HG03196 (cell line): ENCODE data around the gene ZBTB43.
"Not testable (repeated sequence)": the region's sequence is repeated elsewhere in the genome, so short reads cannot be mapped to it uniquely, and the experiment has no call there.

Experiments
- ATAC-seq: cut with Tn5 transposase; IDR thresholded peaks from one replicate; pipeline ENCODE4 v1.9.1; 2021; ENCODE audit not compliant: unreplicated experiment

ZBTB43 gene, protein sequence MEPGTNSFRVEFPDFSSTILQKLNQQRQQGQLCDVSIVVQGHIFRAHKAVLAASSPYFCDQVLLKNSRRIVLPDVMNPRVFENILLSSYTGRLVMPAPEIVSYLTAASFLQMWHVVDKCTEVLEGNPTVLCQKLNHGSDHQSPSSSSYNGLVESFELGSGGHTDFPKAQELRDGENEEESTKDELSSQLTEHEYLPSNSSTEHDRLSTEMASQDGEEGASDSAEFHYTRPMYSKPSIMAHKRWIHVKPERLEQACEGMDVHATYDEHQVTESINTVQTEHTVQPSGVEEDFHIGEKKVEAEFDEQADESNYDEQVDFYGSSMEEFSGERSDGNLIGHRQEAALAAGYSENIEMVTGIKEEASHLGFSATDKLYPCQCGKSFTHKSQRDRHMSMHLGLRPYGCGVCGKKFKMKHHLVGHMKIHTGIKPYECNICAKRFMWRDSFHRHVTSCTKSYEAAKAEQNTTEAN

DNA sequence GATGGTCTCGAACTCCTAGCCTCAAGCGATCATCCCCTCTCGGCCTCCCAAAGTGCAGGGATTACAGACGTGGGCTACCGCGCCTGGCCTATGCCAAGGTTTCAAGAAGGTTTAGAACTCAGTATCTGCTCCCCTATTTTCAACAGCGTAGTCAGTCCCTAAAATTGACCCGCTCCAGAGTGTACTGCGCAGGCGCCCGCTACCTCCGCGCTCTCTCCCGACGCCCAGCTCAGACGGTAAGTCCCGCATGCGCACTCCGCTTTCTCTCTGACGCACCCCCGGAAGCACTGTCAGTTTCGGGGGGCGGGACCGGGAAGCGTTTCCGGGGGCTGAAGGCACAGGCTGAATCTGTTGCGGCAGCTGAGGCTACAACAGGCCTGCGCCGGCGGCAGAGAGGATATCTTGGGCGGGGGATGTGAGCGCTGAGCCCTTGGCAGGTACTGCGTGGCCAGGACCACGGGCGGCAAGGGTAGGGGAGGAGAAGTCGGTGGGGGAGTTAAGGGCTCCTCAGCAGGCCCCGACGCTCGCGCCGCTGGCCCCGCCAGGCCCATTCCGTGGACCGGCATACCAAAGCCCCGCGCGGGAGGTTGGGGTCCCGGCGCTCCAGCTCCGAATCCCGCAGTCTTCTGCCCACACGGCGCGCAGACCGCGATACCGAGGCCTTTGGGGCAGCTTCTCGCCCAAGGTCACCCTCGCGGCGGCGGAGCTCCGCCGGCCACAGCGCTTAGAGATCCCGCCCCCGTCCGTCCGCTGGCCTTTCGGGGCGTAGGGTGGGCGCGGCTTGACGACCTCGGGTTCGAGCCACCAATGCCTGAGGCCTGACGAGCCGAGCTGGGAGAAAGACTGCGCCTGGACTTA, at the start of gene ZBTB43:
TSS of gene ZBTB43 (plus strand) at position 345 of the 858 bp plus-strand sequence. CDS start 27,470 bp downstream, outside the sequence.
- ATAC-seq: peak; percentile 71

DNA sequence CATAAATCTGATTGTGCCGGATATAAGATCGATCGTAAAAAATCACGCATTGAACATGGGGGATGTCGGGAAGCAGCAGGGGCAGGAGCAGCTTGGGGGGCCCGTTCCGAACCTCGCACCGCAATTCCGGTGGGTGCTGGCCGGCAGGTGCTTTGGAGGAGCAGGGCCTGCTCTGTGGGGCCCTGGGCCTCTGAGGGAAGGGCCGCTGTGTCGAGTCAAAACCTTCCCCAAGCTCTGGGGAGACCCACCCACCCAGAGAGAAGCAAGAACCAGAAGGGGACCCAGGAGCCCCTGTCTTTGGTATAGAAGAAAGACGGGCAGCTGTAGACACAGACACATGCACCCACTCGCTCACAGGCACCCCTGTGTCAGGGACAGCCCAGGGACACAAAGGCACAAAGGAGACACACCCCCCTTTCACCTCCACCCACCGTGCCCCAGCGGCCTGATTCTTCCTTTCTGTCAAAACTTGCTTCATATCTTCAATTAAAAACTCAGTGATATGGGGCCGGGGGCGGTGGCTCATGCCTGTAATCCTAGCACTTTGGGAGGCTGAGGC, 49.4 kb upstream of the ZBTB43 start:
- ATAC-seq: no peak

DNA sequence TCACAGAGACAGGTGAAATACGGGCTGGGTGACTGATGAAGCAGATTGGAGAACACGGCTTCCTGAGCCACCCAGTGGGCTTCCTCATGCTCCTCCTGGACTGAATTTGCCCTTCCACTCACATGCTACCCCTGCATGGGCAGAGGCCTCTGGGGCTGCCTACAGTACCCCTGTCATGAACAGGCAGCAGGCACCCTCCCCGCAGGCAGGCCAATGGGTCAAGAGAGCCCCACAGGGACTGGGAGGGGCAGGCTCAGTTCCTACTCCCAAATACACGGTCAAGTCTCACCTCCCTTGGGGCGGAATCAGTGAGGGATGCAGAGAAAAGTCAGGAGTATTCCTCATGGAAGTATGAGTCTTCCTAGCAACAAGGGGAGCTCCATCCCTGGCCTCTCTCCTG, 48.6 kb upstream of the ZBTB43 start:
- no peak for ATAC-seq

DNA sequence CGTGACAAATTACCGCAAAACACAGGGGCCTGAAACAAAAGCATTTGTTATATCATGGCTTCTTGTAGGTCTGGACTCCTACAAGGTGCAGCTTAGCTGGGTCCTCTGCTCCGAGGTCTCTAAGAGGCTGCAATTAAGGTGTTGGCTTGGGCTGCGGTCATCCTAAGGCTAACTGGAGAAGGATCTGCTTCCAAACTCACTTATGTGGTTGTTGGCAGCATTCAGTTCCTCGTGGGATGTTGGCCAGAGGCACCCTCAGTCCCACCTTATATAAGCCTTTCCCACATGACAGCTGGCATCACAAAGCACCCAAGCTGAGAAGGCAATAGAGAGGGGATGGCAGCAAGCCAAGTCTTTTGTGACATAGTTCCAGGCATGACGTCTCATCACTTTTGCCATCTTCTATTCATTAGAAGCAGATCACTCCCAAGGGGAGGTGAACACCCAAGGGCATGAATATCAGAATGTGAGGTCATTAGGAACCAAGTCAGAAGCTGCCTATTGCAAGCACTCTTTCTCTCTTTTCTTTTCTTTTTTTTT, 47.9 kb upstream of the ZBTB43 start:
- no peak for ATAC-seq

DNA sequence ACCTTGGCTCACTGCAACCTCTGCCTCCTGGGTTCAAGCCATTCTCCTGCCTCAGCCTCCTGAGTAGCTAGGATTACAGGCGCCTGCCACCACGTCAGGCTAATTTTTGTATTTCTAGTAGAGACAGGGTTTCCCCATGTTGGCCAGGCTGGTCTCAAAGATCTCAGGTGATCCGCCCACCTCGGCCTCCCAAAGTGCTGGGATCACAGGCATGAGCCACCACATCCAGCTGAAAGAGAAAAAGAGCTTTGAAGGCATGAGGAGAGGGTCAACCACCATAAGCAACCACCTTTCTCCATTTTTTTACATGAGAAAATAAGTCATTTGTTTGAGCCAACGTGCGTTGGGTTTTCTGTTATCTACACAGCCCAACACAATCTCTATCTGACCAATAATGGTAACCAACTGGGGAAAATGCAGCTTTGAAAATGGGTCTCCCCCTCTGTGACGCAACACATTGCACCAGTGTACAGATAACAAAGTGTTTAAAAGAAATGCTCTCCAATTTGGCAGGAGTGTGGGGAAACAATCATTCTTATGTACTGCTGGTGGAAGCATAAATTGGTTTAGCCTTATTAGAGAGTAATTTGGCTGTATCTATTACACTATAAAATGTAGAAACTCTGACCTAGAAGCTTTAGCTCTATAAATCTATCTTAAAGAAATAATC, 45.8 kb upstream of the ZBTB43 start:
- no peak for ATAC-seq

DNA sequence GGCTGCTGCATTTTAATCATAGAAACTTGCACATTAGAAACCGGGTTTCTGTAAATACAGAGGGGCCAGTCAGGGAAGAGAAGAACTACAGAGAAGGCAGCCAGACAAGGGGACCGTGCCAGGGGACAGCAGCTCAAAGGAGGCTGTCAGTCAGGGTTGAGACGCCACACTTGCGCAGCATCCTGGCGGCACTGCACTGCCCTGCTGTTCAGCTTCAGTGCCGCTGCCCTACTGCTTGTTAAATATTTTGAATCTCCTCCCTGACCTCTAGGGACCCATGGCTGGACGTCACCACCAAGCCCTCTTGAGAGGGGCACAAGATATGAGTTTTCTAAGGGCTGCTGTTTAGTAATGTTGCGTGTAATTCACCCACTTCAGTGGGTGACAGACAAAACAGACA, 43.6 kb upstream of the ZBTB43 start:
- ATAC-seq: no peak

DNA sequence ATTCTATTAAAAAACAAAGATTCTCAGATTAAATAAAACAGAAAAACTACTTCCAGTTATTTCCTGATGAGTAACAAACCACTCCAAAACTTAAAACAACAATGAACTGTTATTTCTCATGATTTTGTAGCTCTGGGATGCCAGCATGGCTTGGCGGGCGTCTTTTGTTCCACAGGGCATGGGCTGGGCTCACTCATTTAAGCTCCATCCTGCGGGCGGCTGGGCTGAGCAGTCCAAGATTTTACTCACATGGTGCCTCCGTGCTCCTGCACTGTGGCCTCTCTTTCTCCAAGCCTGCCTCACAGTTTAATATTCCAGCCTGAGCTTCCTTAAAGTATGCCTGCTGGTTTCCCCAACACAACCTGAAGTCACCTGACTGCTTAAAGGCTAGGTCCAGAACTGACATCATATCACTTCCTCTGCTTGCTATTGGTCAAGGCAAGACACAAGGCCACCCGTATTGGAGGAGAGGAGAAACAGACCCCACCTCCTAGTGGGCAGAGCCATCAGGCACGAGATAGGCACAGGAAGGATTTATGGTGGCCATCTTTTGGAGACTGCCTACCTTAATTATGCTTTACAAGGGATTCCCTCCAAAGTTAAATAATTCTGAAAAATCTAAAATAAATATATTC, 41.6 kb upstream of the ZBTB43 start:
- ATAC-seq: no peak

DNA sequence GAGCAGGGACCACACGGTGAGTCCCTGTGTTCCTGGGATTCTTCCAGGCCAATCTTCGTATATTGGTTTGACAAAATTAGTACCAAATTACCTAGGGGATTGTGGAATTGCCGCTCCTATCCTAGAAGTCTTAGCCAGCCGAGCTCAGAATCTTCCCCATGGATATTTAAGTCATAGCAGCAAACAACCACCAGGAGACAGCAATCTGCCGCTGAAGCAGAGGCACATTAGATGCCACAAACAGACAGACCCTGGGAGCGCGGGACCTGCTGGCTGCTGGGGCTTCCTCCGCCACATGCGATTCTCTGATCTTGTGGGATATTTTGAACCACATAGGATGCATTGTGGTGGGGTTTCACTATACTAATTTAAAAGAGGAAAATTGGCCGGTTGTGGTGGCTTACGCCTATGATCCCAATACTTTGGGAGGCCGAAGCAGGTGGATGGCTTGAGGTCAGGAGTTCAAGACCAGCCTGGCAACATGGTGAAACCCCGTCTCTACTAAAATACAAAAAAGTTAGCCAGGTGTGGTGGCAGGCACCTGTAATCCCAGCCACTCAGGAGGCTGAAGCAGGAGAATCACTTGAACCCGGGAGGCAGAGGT, 31.7 kb upstream of the ZBTB43 start:
- no peak for ATAC-seq

DNA sequence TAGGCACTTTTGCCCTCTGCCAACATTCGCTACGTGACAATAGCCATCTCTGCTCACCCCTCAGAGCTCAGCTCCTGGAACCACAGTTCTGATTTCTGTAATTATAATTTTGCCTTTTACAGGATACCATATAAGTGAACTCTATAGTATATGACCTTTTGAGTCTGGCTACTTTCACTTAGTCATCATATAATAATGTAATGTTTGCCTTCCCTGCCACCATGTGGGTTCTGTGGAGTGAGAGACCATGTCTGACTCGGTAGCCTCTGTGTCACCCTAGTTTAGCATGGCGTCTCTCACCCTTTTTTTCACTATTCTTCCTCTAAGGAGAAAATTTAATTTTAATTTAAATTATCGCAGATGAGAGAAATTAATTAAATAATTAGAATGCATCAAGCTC, 28.9 kb upstream of the ZBTB43 start:
- ATAC-seq: no peak

DNA sequence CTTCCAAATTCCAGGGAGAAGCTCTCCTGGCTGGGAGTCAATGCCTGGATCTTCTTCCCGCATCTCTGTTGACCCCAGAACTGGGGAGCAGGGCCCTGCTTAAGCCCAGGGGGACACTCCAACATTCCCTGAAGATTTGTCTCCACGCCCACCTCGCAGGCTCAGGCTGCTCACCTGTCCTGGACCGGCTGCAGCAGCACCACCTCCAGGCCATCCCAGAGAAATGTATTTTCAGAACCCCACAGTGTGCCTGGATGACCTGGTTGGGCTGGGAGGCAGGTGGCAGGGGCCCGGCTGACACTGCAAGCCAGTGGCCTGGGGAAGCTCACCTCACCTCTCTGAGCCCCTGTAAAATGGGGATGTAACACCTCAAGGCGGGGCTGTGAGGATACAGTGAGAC, 27.1 kb upstream of the ZBTB43 start:
- no peak for ATAC-seq

DNA sequence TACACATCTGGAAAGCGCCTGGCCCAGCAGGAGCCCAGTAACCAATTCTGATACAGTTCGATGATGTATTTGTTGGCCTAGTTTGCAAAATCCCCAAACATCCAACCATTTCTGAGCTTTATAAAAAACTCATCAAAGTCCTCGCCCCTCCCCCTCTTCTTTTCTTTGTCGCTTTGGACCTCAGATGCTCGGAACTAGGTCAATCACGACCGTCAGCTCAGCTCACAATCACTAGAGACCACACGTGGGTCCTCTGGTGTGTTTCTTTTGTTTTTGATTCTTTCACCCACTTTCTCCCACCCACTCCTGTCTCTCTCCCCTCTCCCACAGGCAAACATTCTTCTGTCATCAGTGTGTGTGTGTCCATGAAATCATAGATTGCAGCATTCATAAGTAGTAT, 26.7 kb upstream of the ZBTB43 start:
- no peak for ATAC-seq

DNA sequence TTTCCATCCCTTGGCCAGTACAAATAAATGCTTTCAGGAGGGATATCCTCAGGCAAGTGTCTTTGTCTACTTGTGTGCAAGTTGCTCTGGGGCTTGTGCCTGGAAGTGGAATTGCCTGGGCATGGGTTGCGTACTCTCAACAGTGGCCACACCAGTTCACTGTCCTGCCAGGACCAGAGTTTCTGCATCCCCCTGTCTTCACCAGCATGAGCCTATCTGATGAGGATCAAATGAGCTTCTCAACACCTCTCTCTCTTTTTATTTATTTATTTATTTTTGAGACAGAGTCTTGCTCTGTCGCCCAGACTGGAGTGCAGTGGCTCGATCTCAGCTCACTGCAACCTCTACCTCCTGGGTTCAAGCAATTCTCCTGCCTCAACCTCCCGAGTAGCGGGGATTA, 26.1 kb upstream of the ZBTB43 start:
- ATAC-seq: not testable (repeated sequence)

DNA sequence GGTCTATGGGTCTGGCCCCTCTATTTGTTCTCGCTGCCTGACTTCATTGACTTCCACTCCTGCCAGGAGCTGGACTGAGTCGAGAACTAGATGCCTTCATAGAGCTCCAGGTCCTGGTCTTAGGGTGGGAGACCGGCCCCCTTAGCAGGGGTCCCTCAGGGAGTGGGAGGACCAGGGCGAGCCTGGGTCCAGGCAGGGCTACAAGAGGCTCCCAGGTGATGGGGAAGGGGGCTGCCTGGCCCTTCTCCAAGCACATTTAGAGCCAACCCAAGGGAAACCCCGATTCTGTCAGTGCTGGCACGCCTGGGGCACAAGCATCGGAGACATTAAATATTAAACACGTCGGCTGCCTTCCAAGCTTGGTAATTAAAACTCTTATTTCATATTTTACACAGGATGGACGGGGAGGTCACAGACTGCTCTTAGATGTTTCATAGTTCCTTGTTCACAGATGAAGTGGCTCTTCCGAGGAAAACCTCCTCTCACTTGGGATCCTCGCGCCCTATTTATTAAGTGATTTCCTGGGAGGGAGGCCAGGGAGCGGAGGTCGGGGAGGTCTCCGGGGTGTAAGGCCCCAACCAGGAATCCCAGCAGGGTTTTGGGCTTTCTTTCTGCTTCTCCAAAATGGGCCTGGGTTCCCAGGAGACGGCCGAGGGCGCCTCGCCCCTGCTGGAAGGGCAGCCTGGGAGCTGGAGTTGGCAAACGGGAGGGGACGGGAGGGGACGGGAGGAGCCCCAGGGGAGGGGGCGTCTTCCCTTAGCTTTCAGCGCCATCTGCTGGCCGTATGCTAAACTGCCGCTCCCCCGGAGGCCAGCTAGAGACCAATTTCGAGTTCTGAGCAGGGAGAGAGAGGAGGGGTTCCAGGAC, 23.4 kb upstream of the ZBTB43 start:
- no peak for ATAC-seq

DNA sequence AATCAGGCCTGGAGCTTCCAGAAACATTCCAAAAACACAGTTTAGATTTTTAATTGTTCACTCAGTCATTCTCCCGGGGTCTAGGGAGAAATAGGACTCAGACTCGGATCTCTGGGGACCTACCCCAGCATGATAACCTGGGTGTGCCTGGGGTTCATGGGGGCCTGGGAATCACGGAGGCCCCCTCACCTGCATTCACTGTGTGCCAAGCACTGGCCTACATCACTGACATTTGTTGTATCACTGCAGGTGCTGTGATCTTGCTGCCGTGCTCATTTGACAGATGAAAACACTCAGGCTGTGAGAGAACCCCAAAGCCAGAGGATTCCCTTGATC, 22.8 kb upstream of the ZBTB43 start:
- no peak for ATAC-seq

DNA sequence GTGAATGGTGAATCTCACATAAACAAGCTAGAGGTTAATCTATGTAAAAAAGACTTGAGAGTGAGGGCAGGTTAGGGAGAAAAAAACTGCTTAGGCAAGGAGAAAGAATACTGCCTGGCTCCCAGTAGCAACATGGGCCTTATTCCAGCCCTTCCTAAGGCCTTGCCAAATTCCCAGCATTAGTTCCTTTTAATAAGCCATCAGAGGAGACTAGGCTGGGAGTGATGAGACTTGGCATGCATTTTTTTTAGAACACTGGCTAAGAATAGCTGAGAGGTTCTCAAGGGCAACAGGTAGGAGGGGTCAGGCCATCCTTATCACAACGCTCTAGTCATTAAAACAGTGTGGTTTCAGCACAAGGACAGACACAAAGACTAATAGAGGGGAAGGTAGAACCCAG, 20.9 kb upstream of the ZBTB43 start:
- ATAC-seq: no peak

DNA sequence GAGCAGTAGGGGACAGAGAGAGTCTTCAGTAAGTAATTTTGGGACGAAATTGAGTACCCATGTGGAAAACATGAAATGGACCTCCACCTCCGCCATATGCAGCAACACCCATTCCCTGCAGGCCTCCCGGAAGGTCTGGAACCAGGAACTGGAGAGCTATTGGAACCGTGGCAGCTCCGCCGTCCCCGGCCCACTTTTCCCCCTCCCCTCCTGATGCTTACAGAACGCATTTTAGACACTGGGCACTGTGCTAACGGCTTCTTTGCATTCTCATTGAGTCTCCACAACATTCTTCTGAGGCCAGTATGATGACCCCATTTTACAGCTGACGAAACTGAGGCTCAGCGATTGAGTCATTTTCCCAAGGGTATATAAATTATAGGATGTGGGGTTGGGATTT, 20.4 kb upstream of the ZBTB43 start:
- no peak for ATAC-seq

DNA sequence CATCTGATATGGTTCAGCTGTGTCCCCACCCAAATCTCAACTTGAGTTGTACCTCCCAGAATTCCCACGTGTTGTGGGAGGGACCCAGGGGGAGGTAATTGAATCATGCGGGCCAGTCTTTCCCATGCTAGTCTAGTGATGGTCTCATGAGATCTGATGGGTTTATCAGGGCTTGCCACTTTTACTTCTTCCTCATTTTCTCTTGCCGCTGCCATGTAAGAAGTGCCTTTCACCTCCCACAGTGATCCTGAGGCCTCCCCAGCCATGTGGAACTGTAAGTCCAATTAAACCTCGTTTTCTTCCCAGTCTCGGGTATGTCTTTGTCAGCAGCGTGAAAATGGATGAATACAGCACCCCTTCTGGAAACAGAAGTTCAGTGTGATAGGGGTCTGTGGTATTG, 20.0 kb upstream of the ZBTB43 start:
- not testable (repeated sequence) for ATAC-seq

DNA sequence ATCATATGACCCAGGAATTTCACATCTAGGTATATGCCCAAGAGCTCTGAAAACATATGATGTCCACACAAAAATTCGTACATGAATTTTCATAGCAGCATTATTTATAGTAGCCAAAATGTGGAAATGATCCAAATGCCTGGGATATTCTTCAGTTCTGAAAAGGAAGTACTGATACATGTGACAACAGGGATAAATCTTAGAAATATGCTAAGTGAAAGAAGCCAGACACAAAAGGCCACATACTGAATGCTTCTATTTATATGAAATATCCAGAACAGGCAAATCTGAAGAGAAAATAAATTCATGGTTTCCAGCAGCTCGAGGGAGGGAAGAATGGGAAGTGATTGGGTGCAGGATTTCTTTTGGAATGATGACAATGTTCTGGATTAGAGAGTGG, 16.8 kb upstream of the ZBTB43 start:
- no peak for ATAC-seq

DNA sequence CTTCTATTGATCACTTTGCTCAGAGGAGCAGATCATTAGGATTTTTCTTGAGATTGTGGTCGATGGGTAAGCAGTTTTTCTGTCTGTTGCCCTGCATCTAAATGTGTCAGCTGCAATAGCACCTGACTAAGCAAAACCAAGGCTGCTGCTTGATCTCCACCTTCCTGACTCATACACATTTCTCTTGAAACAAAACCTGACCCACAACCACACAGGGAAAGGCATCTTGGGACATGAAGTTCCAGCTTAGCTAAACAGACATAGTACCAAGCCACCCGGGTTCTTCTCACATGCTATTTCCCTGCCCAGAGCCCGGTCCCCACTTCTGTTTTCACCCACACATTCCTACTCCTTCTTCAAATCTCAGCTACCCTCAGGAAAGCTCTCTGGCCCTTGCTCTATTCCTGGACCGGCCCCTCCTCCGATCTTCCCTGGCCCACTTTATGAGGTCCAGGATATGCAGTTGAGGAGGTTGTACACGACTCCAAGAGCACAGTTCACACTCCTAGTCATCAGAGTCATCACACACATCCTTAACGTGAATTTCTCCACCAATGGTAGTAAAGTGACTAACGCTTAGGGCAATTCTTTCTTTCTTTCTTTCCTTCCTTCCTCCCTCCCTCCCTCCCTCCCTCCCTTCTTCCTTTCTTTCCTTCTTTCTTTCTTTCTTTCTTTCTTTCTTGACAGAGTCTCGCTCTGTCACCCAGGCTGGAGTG, 16.0 kb upstream of the ZBTB43 start:
- no peak for ATAC-seq
